ENCODE measurements around the gene PDE4D.

- no peak for TF ChIP-seq POLR2A (IDR thresholded peaks at IDR 0.05)
- TF ChIP-seq, protein P1, sequence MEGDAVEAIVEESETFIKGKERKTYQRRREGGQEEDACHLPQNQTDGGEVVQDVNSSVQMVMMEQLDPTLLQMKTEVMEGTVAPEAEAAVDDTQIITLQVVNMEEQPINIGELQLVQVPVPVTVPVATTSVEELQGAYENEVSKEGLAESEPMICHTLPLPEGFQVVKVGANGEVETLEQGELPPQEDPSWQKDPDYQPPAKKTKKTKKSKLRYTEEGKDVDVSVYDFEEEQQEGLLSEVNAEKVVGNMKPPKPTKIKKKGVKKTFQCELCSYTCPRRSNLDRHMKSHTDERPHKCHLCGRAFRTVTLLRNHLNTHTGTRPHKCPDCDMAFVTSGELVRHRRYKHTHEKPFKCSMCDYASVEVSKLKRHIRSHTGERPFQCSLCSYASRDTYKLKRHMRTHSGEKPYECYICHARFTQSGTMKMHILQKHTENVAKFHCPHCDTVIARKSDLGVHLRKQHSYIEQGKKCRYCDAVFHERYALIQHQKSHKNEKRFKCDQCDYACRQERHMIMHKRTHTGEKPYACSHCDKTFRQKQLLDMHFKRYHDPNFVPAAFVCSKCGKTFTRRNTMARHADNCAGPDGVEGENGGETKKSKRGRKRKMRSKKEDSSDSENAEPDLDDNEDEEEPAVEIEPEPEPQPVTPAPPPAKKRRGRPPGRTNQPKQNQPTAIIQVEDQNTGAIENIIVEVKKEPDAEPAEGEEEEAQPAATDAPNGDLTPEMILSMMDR (IDR thresholded peaks at IDR 0.05) = no peak
These were observed 18.9 kb downstream of the PDE4D start for GRCh38 chr5:59874675-59875074.
